Measurements from ENCODE around the gene BAZ2B. TPM values are rescaled to one million over a fixed set of nuclear protein-coding genes. Genes with fewer than 3 reads are reported as not detected.

The BAZ2B gene
- polyA plus RNA-seq, 2 of the 4 experiments (the other 2 are of a cell fraction) = 19.6 to 50.6 TPM

DNA sequence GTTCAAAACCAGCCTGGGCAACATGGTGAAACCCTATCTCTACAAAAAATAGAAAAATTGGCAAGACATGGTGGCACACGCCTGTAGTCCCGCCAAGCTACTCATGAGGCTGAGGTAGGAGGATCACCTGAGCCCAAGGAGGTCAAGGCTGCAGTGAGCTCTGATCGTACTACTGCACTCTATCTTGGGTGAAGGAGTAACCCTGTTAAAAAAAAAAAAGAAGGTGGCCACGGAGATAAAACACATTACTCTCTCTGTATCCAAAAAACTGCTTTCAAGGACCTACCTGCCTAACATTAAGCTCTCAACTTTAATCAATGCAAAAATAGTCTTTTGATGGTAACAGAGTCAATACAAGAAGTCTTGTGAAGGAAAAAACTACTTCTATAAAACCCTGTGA lies 57.3 kb downstream of the BAZ2B start:
- WGBS (ENCODE audit: missing lambda C conversion rate) = 85% methylated on average over 4 of the region's 4 CpGs
- CTCF ChIA-PET = no interaction called here
- FAIRE-seq = no peak
- no peak overlapping the region for H3K27ac ChIP-seq
- DNase-seq (ENCODE audit: low read depth in 1 of 2, low spot score in 1 of 2) = no peak
- H3K4me2 ChIP-seq = no peak overlapping the region
- POLR2A ChIA-PET = interaction anchor here (0.6 kb wide), 1 partner anchor 153 kb away, joined by 3 read pairs; the partner anchor contains the start of gene MARCHF7
- H3K4me1 ChIP-seq = no peaks in the 10 kb centered on the region
- ATAC-seq = no peak
- peaks cover 4% of the 10 kb centered on the region; the same call in 2 of the 3 replicates for H3K9me3 ChIP-seq
- TF ChIP-seq FOSL2 (IDR thresholded peaks at IDR 0.05) (no peak), FOSL2 (CRISPR knock-in tag; IDR thresholded peaks at IDR 0.05) (no peak), E2F6 (IDR thresholded peaks at IDR 0.05; ENCODE audit: borderline replicate concordance, low read depth) (no peak), TFCP2L1 (CRISPR knock-in tag; IDR thresholded peaks at IDR 0.05) (no peak), SREBF2 (IDR thresholded peaks at IDR 0.05) (no peak), HES2 (IDR thresholded peaks at IDR 0.05) (no peak), ZFP36 (IDR thresholded peaks at IDR 0.05; ENCODE audit: borderline replicate concordance, partially characterized antibody) (no peak), PHF8 (IDR thresholded peaks at IDR 0.05; ENCODE audit: borderline replicate concordance, low read depth) (no peak), BHLHE40 (IDR thresholded peaks at IDR 0.05; ENCODE audit: low read depth, low read length) (no peak), ZSCAN20 (CRISPR knock-in tag; IDR thresholded peaks at IDR 0.05) (no peak), NFE2L2 (conservative IDR thresholded peaks at IDR 0.05; ENCODE audit: low read length) (no peak), EP300 (IDR thresholded peaks at IDR 0.05) (no peak), MYC (IDR thresholded peaks at IDR 0.05; ENCODE audit: borderline replicate concordance, low read length) (no peak), KDM1A (IDR thresholded peaks at IDR 0.05; ENCODE audit: low read depth) (no peak), RNF2 (IDR thresholded peaks at IDR 0.05; ENCODE audit: borderline replicate concordance, low read depth) (no peak)
- TF ChIP-seq, protein P1, sequence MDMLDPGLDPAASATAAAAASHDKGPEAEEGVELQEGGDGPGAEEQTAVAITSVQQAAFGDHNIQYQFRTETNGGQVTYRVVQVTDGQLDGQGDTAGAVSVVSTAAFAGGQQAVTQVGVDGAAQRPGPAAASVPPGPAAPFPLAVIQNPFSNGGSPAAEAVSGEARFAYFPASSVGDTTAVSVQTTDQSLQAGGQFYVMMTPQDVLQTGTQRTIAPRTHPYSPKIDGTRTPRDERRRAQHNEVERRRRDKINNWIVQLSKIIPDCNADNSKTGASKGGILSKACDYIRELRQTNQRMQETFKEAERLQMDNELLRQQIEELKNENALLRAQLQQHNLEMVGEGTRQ (IDR thresholded peaks at IDR 0.05) = no peak
- no peak overlapping the region for H3K4me3 ChIP-seq

- DNase-seq (ENCODE audit: low read depth in 1 of 2, low spot score in 1 of 2) (no peak), ATAC-seq (no peak), FAIRE-seq (no peak)
- 97% methylated on average over 4 of the region's 4 CpGs for WGBS (ENCODE audit: missing lambda C conversion rate)
- TF ChIP-seq RFX5 (IDR thresholded peaks at IDR 0.05) (no peak), GATA3 (IDR thresholded peaks at IDR 0.05; ENCODE audit: borderline replicate concordance) (no peak), KDM5A (IDR thresholded peaks at IDR 0.05) (no peak), JUN (IDR thresholded peaks at IDR 0.05) (no peak), HES2 (IDR thresholded peaks at IDR 0.05) (no peak)
- ChIA-PET POLR2A (no interaction called here), CTCF (interaction anchor here (2.4 kb wide), 1 partner anchor 119 kb away, joined by 7 read pairs; no protein-coding TSS in a partner anchor)
- H3K9me3 ChIP-seq = peaks cover 4% of the 10 kb centered on the region; the same call in 2 of the 3 replicates
- H3K4me2 ChIP-seq = no peak overlapping the region
- H3K27ac ChIP-seq = no peak overlapping the region
- H3K4me3 ChIP-seq = no peak overlapping the region
- no peaks in the 10 kb centered on the region for H3K4me1 ChIP-seq
Observed at GRCh38 chr2:159558479-159558878, 57.9 kb downstream of the BAZ2B start.

GRCh38 chr2:159557437-159558034 lies 58.8 kb downstream of the BAZ2B start:
- POLR2A ChIA-PET = interaction anchor here (0.6 kb wide), 1 partner anchor 59 kb away, joined by 5 read pairs; no protein-coding TSS in a partner anchor
- no peak for FAIRE-seq

More at GRCh38 chr2:159557437-159558034, 58.8 kb downstream of the BAZ2B start:
- Histone ChIP-seq H3K4me2 (no peak overlapping the region), H3K27ac (no peak overlapping the region), H3K9me3 (peaks cover 4% of the 10 kb centered on the region; the same call in 2 of the 3 replicates), H3K4me3 (no peak overlapping the region), H3K4me1 (no peaks in the 10 kb centered on the region)
- DNase-seq (ENCODE audit: low read depth in 1 of 2, low spot score in 1 of 2) (peak in 1 of 2 experiments; percentile 39), ATAC-seq (peak; percentile 70 to 83; a peak in 4 of 6 replicates)
- WGBS (ENCODE audit: missing lambda C conversion rate) = 84% methylated on average over 5 of the region's 5 CpGs
- TF ChIP-seq CTCF (IDR thresholded peaks at IDR 0.05) = peak; percentile 39
- peak; percentile 52 to 63; a peak in 3 of 5 replicates for TF ChIP-seq RAD21 (conservative IDR thresholded peaks at IDR 0.05 in 1 of 2, IDR thresholded peaks at IDR 0.05 in 1 of 2)
- no peak for TF ChIP-seq KDM1A (IDR thresholded peaks at IDR 0.05; ENCODE audit: low read depth)
- TF ChIP-seq SMC3 (IDR thresholded peaks at IDR 0.05) = peak; percentile 47
- CTCF ChIA-PET = interaction anchor here (0.7 to 2.4 kb wide), 4 partner anchors 80 to 181 kb away, joined by 3 to 7 read pairs (median 3); partner anchors contain the start of gene MARCHF7

Measured in A549 (cell line).